ENCODE results near the gene FOCAD.

DNA sequence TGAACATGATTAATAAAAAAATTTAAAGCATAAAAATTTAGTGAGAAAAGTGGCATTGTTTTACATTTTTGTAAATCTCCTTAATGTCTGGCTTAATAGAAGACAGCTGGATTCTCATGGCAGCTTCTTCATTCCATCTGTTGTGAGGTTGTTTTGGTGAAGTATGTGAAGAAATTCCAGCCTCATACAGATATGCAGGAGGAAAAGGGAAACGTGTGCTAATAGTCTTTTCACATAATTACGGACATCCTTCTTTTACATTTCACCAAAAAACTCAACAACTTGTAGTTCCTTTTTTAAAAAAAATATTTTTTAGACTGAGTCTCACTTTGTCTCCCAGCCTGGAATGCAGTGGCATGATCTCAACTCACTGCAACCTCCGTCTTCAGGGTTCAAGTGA, 300.4 kb downstream of the FOCAD start:
- TF ChIP-seq EZH2 (optimal IDR thresholded peaks at IDR 0.05; ENCODE audit: low read depth, low read length): no peak
- TF ChIP-seq, protein P1, sequence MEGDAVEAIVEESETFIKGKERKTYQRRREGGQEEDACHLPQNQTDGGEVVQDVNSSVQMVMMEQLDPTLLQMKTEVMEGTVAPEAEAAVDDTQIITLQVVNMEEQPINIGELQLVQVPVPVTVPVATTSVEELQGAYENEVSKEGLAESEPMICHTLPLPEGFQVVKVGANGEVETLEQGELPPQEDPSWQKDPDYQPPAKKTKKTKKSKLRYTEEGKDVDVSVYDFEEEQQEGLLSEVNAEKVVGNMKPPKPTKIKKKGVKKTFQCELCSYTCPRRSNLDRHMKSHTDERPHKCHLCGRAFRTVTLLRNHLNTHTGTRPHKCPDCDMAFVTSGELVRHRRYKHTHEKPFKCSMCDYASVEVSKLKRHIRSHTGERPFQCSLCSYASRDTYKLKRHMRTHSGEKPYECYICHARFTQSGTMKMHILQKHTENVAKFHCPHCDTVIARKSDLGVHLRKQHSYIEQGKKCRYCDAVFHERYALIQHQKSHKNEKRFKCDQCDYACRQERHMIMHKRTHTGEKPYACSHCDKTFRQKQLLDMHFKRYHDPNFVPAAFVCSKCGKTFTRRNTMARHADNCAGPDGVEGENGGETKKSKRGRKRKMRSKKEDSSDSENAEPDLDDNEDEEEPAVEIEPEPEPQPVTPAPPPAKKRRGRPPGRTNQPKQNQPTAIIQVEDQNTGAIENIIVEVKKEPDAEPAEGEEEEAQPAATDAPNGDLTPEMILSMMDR (IDR thresholded peaks at IDR 0.05; ENCODE audit: low read length): no peak
